Smooth muscle cell (in vitro differentiated cells): ENCODE results near the gene MYCN. TPM values are rescaled to one million over a fixed set of nuclear protein-coding genes. Genes with fewer than 3 reads are reported as not detected.

Experiments used
- DNase-seq: peaks from one replicate; lab custom pipeline; 2025; ENCODE audit not compliant: unreplicated experiment; lab: John Stamatoyannopoulos, UW
- H2AFZ ChIP-seq: fragments of 200-600 bp; sonication (generic); 2 replicates; pipeline ENCODE4 v1.6.0; 2016; ENCODE audit warnings: antibody characterized with exemption, low read depth, mild to moderate bottlenecking
- H3F3A ChIP-seq: fragments of 200-600 bp; sonication (generic); 2 replicates; pipeline ENCODE4 v1.6.0; 2017; ENCODE audit warnings: antibody characterized with exemption, low read depth
- H3K27ac ChIP-seq: fragments of 200-600 bp; sonication (generic); 2 replicates; pipeline ENCODE4 v1.5.1; 2016; ENCODE audit warnings: low read depth, mild to moderate bottlenecking
- H3K27me3 ChIP-seq: fragments of 200-600 bp; sonication (generic); 2 replicates; pipeline ENCODE4 v1.6.1; 2016; ENCODE audit warnings: low read depth, mild to moderate bottlenecking
- H3K36me3 ChIP-seq: fragments of 200-600 bp; sonication (generic); 2 replicates; pipeline ENCODE4 v1.5.1; 2016; ENCODE audit warnings: low read depth
- H3K4me1 ChIP-seq: fragments of 200-600 bp; sonication (generic); 2 replicates; pipeline ENCODE4 v1.5.1; 2016; ENCODE audit warnings: low read depth
- H3K4me2 ChIP-seq: fragments of 200-600 bp; sonication (generic); 2 replicates; pipeline ENCODE4 v1.6.0; 2016; ENCODE audit warnings: mild to moderate bottlenecking
- H3K4me3 ChIP-seq: fragments of 200-600 bp; sonication (generic); 2 replicates; pipeline ENCODE4 v1.5.1; 2016; ENCODE audit warnings: mild to moderate bottlenecking
- H3K79me2 ChIP-seq: fragments of 200-600 bp; sonication (generic); 2 replicates; pipeline ENCODE4 v1.6.0; 2016; ENCODE audit warnings: low read depth, mild to moderate bottlenecking
- H3K9ac ChIP-seq: fragments of 200-600 bp; sonication (generic); 2 replicates; pipeline ENCODE4 v1.6.0; 2016; ENCODE audit warnings: low read depth
- H3K9me3 ChIP-seq: fragments of 200-600 bp; sonication (generic); replicated peaks from 2 replicates; pipeline ENCODE4 v1.5.1; 2016; ENCODE audit warnings: low read depth
- H4K20me1 ChIP-seq: fragments of 200-600 bp; sonication (generic); 2 replicates; pipeline ENCODE4 v1.6.0; 2016; ENCODE audit warnings: low read depth
- CTCF ChIP-seq: fragments of 200-600 bp; sonication (generic); IDR thresholded peaks from 2 replicates; pipeline ENCODE4 v1.5.1; 2017; ENCODE audit warnings: borderline replicate concordance, mild to moderate bottlenecking, antibody characterized with exemption; ENCODE audit not compliant: insufficient read depth, poor library complexity, severe bottlenecking
- WGBS: methylation state at CpG from one replicate; pipeline ENCODE4 v1.1.7; 2016; ENCODE audit warnings: low lambda C conversion rate; 5-methylcytosine and 5-hydroxymethylcytosine counted together
- polyA plus RNA-seq: library from polyadenylated mRNA; unstranded; fragments of >200 nt; fragmentation: Nextera tagmentation; extraction: Ambion mirVana; gene quantifications from 2 replicates; pipeline ENCODE4 v1.2.1, GENCODE V29; 2016
- total RNA-seq: library from RNA; depleted of rRNA; stranded (reverse); fragments of >200 nt; gene quantifications from 2 replicates; pipeline ENCODE4 v1.2.3, GENCODE V29; 2014

MYCN gene
- total RNA-seq (9.0 and 18.3 TPM in 2 replicates), polyA plus RNA-seq (4.4 and 6.9 TPM in 2 replicates)

GRCh38 chr2:15939854-15940660 lies at the start of gene MYCN:
MYCN (plus strand) TSS chr2:15940550; CDS start chr2:15942065, 1,515 bp downstream.
- peak; percentile 15 for DNase-seq
- H3K79me2 ChIP-seq = no peaks in the 10 kb centered on the region
- WGBS = under 1% methylated on average over 47 of the region's 47 CpGs

GRCh38 chr2:15890936-15891905 lies 49.1 kb upstream of the MYCN start:
- no peak overlapping the region for H2AFZ ChIP-seq
- 61% methylated on average over 15 of the region's 15 CpGs for WGBS
- H3K9me3 ChIP-seq = no peaks in the 10 kb centered on the region
- no peak overlapping the region for H3K9ac ChIP-seq
- no peaks in the 10 kb centered on the region for H3K36me3 ChIP-seq
- no peaks in the 10 kb centered on the region for H3F3A ChIP-seq
- no peak for DNase-seq
- no peak overlapping the region for H3K4me2 ChIP-seq
- no peaks in the 10 kb centered on the region for H4K20me1 ChIP-seq
- no peak overlapping the region for H3K27ac ChIP-seq
- H3K27me3 ChIP-seq = no peaks in the 10 kb centered on the region
- TF ChIP-seq CTCF = no peak
- H3K4me3 ChIP-seq = no peak overlapping the region
- peaks cover 46% of the 10 kb centered on the region for H3K4me1 ChIP-seq
- no peaks in the 10 kb centered on the region for H3K79me2 ChIP-seq

More at GRCh38 chr2:15939854-15940660, at the start of gene MYCN:
- Histone ChIP-seq H2AFZ (peak within 1 kb of the TSS; percentile 58), H3K4me3 (peak within 1 kb of the TSS; percentile 59), H3K4me1 (peaks cover 8% of the 10 kb centered on the region), H3F3A (peaks cover 5% of the 10 kb centered on the region), H4K20me1 (peaks cover 3% of the 10 kb centered on the region), H3K27me3 (peaks cover 26% of the 10 kb centered on the region), H3K27ac (no peak within 1 kb of the TSS), H3K36me3 (no peaks in the 10 kb centered on the region), H3K9me3 (no peaks in the 10 kb centered on the region), H3K9ac (no peak within 1 kb of the TSS), H3K4me2 (peak within 1 kb of the TSS; percentile 87)
- TF ChIP-seq CTCF = peak; percentile 84

- H3K36me3 ChIP-seq = no peaks in the 10 kb centered on the region
- H3K4me1 ChIP-seq = peaks cover 51% of the 10 kb centered on the region
- no peaks in the 10 kb centered on the region for H4K20me1 ChIP-seq
- H3F3A ChIP-seq = no peaks in the 10 kb centered on the region
- H3K27ac ChIP-seq = no peak overlapping the region
- no peak overlapping the region for H3K4me2 ChIP-seq
- whole genome bisulfite sequencing = 75% methylated on average over 8 of the region's 8 CpGs
- H3K9ac ChIP-seq = no peak overlapping the region
- H2AFZ ChIP-seq = no peak overlapping the region
- DNase-seq = no peak
- no peak for TF ChIP-seq CTCF
- H3K4me3 ChIP-seq = no peak overlapping the region
- peaks cover under 1% of the 10 kb centered on the region for H3K9me3 ChIP-seq
- no peaks in the 10 kb centered on the region for H3K79me2 ChIP-seq
- H3K27me3 ChIP-seq = no peaks in the 10 kb centered on the region
These were observed 48.0 kb upstream of the MYCN start for GRCh38 chr2:15892151-15892880.
